ENCODE results near the gene PEX14.

Gene PEX14

DNA sequence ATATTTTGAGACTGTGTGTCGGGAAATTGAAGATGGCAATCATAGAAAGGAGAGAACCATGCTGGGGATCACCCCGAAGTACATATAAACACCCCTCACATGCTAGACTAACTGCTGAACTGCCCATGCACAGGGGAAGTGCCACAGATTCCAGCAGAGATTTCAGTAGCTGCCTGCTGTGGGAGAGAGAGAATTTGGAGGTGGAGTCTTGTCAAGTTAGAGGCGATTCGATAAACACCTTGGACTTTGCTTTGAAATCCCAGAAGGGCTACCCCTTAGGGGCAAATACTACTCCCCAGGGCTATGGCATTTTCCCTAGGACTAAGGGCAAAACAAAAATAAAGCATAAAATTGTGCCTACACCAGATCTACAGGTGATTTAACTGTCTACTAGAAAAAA lies 103.3 kb downstream of the PEX14 start:
- DNase-seq (ENCODE audit: low read depth), result no peak
- H3K4me3 ChIP-seq (ENCODE audit: low read depth, low read length), result no peak overlapping the region
- TF ChIP-seq, protein P1, sequence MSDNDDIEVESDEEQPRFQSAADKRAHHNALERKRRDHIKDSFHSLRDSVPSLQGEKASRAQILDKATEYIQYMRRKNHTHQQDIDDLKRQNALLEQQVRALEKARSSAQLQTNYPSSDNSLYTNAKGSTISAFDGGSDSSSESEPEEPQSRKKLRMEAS (IDR thresholded peaks at IDR 0.05; ENCODE audit: low read depth, low read length), result no peak
- no peak for TF ChIP-seq MYC (IDR thresholded peaks at IDR 0.05; ENCODE audit: low read depth, low read length)
- TF ChIP-seq, protein P2, sequence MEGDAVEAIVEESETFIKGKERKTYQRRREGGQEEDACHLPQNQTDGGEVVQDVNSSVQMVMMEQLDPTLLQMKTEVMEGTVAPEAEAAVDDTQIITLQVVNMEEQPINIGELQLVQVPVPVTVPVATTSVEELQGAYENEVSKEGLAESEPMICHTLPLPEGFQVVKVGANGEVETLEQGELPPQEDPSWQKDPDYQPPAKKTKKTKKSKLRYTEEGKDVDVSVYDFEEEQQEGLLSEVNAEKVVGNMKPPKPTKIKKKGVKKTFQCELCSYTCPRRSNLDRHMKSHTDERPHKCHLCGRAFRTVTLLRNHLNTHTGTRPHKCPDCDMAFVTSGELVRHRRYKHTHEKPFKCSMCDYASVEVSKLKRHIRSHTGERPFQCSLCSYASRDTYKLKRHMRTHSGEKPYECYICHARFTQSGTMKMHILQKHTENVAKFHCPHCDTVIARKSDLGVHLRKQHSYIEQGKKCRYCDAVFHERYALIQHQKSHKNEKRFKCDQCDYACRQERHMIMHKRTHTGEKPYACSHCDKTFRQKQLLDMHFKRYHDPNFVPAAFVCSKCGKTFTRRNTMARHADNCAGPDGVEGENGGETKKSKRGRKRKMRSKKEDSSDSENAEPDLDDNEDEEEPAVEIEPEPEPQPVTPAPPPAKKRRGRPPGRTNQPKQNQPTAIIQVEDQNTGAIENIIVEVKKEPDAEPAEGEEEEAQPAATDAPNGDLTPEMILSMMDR (IDR thresholded peaks at IDR 0.05; ENCODE audit: low read depth, low read length), result no peak
- TF ChIP-seq POLR2A (IDR thresholded peaks at IDR 0.05; ENCODE audit: extremely low read depth, insufficient read length), result no peak

- H3K4me3 ChIP-seq (ENCODE audit: low read depth, low read length), result no peak overlapping the region
- DNase-seq (ENCODE audit: low read depth), result no peak
- TF ChIP-seq, protein P2 (IDR thresholded peaks at IDR 0.05; ENCODE audit: low read depth, low read length), result no peak
- TF ChIP-seq, protein P1 (IDR thresholded peaks at IDR 0.05; ENCODE audit: low read depth, low read length), result no peak
- no peak for TF ChIP-seq POLR2A (IDR thresholded peaks at IDR 0.05; ENCODE audit: extremely low read depth, insufficient read length)
- TF ChIP-seq MYC (IDR thresholded peaks at IDR 0.05; ENCODE audit: low read depth, low read length), result no peak
Measured at GRCh38 chr1:10583641-10584040, 108.9 kb downstream of the PEX14 start.

DNA sequence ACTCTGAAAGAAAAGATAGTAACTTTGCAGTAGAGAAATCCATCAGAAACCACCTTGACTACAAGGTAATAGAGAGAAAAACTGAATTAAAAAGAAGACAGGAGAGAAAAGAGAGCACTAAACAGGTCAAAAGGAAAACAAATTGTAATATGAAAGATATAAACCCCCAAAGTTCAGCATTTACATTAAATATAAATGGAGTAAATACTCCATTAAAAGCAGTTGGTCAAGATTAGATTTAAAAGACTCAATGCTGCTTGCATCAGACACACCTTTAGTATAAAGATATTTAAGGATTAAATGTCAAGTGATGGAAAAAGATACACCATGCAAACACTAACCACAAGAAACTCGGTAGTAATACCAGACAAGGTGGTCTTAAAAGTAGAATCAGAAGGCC lies 110.5 kb downstream of the PEX14 start:
- no peak for DNase-seq (ENCODE audit: low read depth)
- H3K4me3 ChIP-seq (ENCODE audit: low read depth, low read length), result no peak overlapping the region
- TF ChIP-seq, protein P1 (IDR thresholded peaks at IDR 0.05; ENCODE audit: low read depth, low read length), result no peak
- TF ChIP-seq, protein P2 (IDR thresholded peaks at IDR 0.05; ENCODE audit: low read depth, low read length), result no peak
- no peak for TF ChIP-seq POLR2A (IDR thresholded peaks at IDR 0.05; ENCODE audit: extremely low read depth, insufficient read length)
- TF ChIP-seq MYC (IDR thresholded peaks at IDR 0.05; ENCODE audit: low read depth, low read length), result no peak

- TF ChIP-seq, protein P1 (IDR thresholded peaks at IDR 0.05; ENCODE audit: low read depth, low read length), result no peak
- TF ChIP-seq, protein P2 (IDR thresholded peaks at IDR 0.05; ENCODE audit: low read depth, low read length), result no peak
- TF ChIP-seq POLR2A (IDR thresholded peaks at IDR 0.05; ENCODE audit: extremely low read depth, insufficient read length), result no peak
- no peak for TF ChIP-seq MYC (IDR thresholded peaks at IDR 0.05; ENCODE audit: low read depth, low read length)
- H3K4me3 ChIP-seq (ENCODE audit: low read depth, low read length), result no peak overlapping the region
- DNase-seq (ENCODE audit: low read depth), result no peak
Measured at GRCh38 chr1:10586125-10586524, 111.4 kb downstream of the PEX14 start.

GRCh38 chr1:10588640-10589039 lies 113.9 kb downstream of the PEX14 start:
- TF ChIP-seq POLR2A (IDR thresholded peaks at IDR 0.05; ENCODE audit: extremely low read depth, insufficient read length) (no peak), MYC (IDR thresholded peaks at IDR 0.05; ENCODE audit: low read depth, low read length) (no peak)
- TF ChIP-seq, protein P2 (IDR thresholded peaks at IDR 0.05; ENCODE audit: low read depth, low read length), result no peak
- TF ChIP-seq, protein P1 (IDR thresholded peaks at IDR 0.05; ENCODE audit: low read depth, low read length), result no peak
- H3K4me3 ChIP-seq (ENCODE audit: low read depth, low read length), result no peak overlapping the region
- no peak for DNase-seq (ENCODE audit: low read depth)

- TF ChIP-seq MYC (IDR thresholded peaks at IDR 0.05; ENCODE audit: low read depth, low read length) (no peak), POLR2A (IDR thresholded peaks at IDR 0.05; ENCODE audit: extremely low read depth, insufficient read length) (no peak)
- TF ChIP-seq, protein P1 (IDR thresholded peaks at IDR 0.05; ENCODE audit: low read depth, low read length), result no peak
- TF ChIP-seq, protein P2 (IDR thresholded peaks at IDR 0.05; ENCODE audit: low read depth, low read length), result no peak
- no peak overlapping the region for H3K4me3 ChIP-seq (ENCODE audit: low read depth, low read length)
- DNase-seq (ENCODE audit: low read depth), result no peak
Measured at GRCh38 chr1:10589074-10589473, 114.3 kb downstream of the PEX14 start.
